CD4-positive, alpha-beta T cell (primary cell): ENCODE data around the gene ZNF79. TPM values are rescaled to one million over a fixed set of nuclear protein-coding genes. Genes with fewer than 3 reads are reported as not detected.

ENCODE experiments used
- ATAC-seq: fragments of 200-7000 bp; cut with Tn5 transposase; one replicate; pipeline ENCODE4 v1.10.0; 2022; ENCODE audit warnings: mild to moderate bottlenecking; ENCODE audit not compliant: poor library complexity
- CTCF ChIA-PET: fragments of 350-600 bp; sonication (Branson Sonifier 250); formaldehyde crosslinking; loops from one replicate; lab custom pipeline; 2021; ENCODE audit warnings: antibody characterized with exemption, inconsistent platforms; lab: Charles Lee
- POLR2A ChIA-PET: fragments of 350-600 bp; sonication (Branson Sonifier 250); formaldehyde crosslinking; loops from one replicate; lab custom pipeline; 2021; ENCODE audit warnings: antibody characterized with exemption, inconsistent platforms; lab: Charles Lee
- DNase-seq, 14 experiments: peaks; one replicate each; pipeline ENCODE4 v3.0.0-alpha.2; 2013 to 2020; ENCODE audit warnings: mixed read lengths in 2 of 14
- H3K27ac ChIP-seq, 2 donors: one replicate each; pipeline versions ENCODE4 v1.5.1 to v1.7.0; 2013; ENCODE audit warnings: low read length in 2 of 2, low read depth in 1 of 2, mild to moderate bottlenecking in 1 of 2
- H3K27me3 ChIP-seq, 2 experiments: 1 replicate in 1 of 2; 2 replicates in 1 of 2; pipeline versions ENCODE4 v1.6.1 to v1.7.0; 2013; ENCODE audit warnings: low read length in 2 of 2, control low read depth in 1 of 2, mild to moderate bottlenecking in 1 of 2, moderate library complexity in 1 of 2; ENCODE audit not compliant: insufficient read depth in 2 of 2, control insufficient read depth in 1 of 2
- H3K36me3 ChIP-seq: one replicate; pipeline ENCODE4 v1.6.1; 2013; ENCODE audit warnings: low read length, control low read depth; ENCODE audit not compliant: insufficient read depth
- H3K4me1 ChIP-seq: one replicate; pipeline ENCODE4 v1.6.1; 2013; ENCODE audit warnings: low read length, control low read depth; ENCODE audit not compliant: insufficient read depth
- H3K4me3 ChIP-seq: one replicate; pipeline ENCODE4 v1.5.1; 2013; ENCODE audit warnings: mild to moderate bottlenecking, low read length, moderate library complexity
- H3K9me3 ChIP-seq, 2 experiments: 1 replicate in 1 of 2; 2 replicates in 1 of 2; pipeline versions ENCODE4 v1.6.1 to v1.7.0; 2013; ENCODE audit warnings: low read length in 2 of 2, mild to moderate bottlenecking in 2 of 2, control low read depth in 1 of 2, moderate library complexity in 1 of 2; ENCODE audit not compliant: control insufficient read depth in 1 of 2, insufficient read depth in 1 of 2
- H3K27ac Mint-ChIP-seq: one replicate; pipeline ENCODE4 v1.8.0; 2020; ENCODE audit warnings: mixed read lengths
- H3K27me3 Mint-ChIP-seq: one replicate; pipeline ENCODE4 v1.8.0; 2021; ENCODE audit warnings: mixed read lengths
- H3K36me3 Mint-ChIP-seq: one replicate; pipeline ENCODE4 v1.8.0; 2021; ENCODE audit warnings: low read depth, mixed read lengths
- H3K4me1 Mint-ChIP-seq: one replicate; pipeline ENCODE4 v1.8.0; 2021; ENCODE audit warnings: low read depth, mixed read lengths
- H3K4me3 Mint-ChIP-seq: one replicate; pipeline ENCODE4 v1.8.0; 2020; ENCODE audit warnings: mild to moderate bottlenecking, mixed read lengths
- H3K9me3 Mint-ChIP-seq: one replicate; pipeline ENCODE4 v1.8.0; 2020; ENCODE audit warnings: mixed read lengths
- intact Hi-C, 2 experiments: fragments of 100-400 bp; cut with DNase I in 1 of 2; cut with micrococcal nuclease in 1 of 2; formaldehyde crosslinking; loops; one replicate each; pipeline versions ENCODE4 v1.15.1 to v1.9.0; 2023 to 2025; cut with DNase I, micrococcal nuclease
- total RNA-seq, 174 experiments: library from RNA in 2 of 174; stranded (reverse) in 2 of 174; gene quantifications; one replicate each; pipeline ENCODE4 v1.2.3 and lab custom pipeline; 2021 to 2026
- TF ChIP-seq, protein P1 (sequence below): fragments of 200-600 bp; IDR thresholded peaks from one replicate; pipeline ENCODE4 v1.8.0; 2022; ENCODE audit warnings: antibody characterized with exemption, mild to moderate bottlenecking

ZNF79 gene
- total RNA-seq, 2 experiments from 2014 or later = 4.3 to 4.9 TPM

DNA sequence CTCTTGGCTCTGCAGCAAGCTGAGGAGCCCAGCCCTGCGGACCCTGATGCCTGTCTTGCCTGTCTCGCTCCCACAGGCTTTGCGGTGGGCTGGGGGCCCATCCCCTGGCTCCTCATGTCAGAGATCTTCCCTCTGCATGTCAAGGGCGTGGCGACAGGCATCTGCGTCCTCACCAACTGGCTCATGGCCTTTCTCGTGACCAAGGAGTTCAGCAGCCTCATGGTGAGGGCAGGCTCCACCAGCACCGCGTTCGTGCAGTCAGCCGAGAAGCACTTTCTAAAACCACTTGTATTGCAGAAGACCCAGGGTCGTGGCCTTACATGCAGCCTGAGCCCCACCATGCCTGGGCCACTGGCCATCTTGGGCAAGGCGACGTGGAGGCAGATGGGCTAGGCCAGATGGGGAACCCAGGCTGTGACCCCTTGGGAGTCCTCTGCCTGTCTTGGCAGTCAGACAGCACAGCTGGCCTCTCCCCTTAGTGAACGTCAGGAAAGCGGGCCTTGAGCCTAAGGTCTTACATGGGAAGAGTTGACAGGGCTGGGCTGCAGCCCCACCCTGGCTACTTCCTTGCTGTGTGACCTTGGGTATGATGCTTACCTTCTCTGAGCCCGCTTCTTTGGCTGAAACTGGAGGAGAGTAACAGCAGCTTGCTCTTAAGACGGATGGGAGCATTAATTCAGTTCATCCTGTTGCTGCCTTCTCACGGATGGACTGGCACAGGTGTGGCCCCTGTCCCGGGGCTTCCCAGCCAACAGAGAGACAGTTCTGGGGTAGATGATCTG, 18.6 kb upstream of the ZNF79 start:
- POLR2A ChIA-PET = no interaction called here
- Mint-ChIP-seq H3K27ac (no peak overlapping the region), H3K4me3 (no peak overlapping the region), H3K9me3 (no peaks in the 10 kb centered on the region), H3K27me3 (peaks cover 60% of the 10 kb centered on the region), H3K4me1 (no peaks in the 10 kb centered on the region), H3K36me3 (no peaks in the 10 kb centered on the region)
- ATAC-seq (no peak), DNase-seq (peak in 1 of 14 experiments; percentile 15)
- Histone ChIP-seq H3K4me1 (no peaks in the 10 kb centered on the region), H3K27me3 (peaks cover 46 to 47% of the 10 kb centered on the region in 2 experiments), H3K36me3 (no peaks in the 10 kb centered on the region), H3K27ac (no peak overlapping the region), H3K9me3 (peaks cover 0 to 11% of the 10 kb centered on the region in 2 experiments), H3K4me3 (no peak overlapping the region)
- intact Hi-C loops = no loop called here
- TF ChIP-seq, protein P1, sequence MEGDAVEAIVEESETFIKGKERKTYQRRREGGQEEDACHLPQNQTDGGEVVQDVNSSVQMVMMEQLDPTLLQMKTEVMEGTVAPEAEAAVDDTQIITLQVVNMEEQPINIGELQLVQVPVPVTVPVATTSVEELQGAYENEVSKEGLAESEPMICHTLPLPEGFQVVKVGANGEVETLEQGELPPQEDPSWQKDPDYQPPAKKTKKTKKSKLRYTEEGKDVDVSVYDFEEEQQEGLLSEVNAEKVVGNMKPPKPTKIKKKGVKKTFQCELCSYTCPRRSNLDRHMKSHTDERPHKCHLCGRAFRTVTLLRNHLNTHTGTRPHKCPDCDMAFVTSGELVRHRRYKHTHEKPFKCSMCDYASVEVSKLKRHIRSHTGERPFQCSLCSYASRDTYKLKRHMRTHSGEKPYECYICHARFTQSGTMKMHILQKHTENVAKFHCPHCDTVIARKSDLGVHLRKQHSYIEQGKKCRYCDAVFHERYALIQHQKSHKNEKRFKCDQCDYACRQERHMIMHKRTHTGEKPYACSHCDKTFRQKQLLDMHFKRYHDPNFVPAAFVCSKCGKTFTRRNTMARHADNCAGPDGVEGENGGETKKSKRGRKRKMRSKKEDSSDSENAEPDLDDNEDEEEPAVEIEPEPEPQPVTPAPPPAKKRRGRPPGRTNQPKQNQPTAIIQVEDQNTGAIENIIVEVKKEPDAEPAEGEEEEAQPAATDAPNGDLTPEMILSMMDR = no peak
- CTCF ChIA-PET = no interaction called here

DNA sequence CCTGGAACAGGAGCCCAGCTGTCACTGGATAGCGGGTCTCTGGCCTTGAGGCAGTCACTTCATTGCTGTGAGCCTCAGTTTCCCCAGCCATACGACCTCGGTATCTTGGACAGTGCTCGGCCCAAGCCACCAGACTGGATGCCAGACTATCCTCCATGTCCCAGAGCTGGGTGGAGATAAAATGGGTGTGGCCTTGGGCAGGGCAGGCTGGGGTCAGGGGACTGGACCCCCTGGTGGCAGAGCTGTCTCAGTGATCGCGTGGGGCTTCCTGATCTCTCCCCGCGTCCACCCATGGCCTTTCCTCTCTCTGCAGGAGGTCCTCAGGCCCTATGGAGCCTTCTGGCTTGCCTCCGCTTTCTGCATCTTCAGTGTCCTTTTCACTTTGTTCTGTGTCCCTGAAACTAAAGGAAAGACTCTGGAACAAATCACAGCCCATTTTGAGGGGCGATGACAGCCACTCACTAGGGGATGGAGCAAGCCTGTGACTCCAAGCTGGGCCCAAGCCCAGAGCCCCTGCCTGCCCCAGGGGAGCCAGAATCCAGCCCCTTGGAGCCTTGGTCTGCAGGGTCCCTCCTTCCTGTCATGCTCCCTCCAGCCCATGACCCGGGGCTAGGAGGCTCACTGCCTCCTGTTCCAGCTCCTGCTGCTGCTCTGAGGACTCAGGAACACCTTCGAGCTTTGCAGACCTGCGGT, 17.2 kb upstream of the ZNF79 start:
- no peaks in the 10 kb centered on the region for H3K4me1 Mint-ChIP-seq
- POLR2A ChIA-PET = no interaction called here
- Histone ChIP-seq H3K9me3 (peaks cover 0 to 11% of the 10 kb centered on the region in 2 experiments), H3K4me1 (no peaks in the 10 kb centered on the region), H3K27me3 (peaks cover 37 to 43% of the 10 kb centered on the region in 2 experiments), H3K4me3 (no peak overlapping the region), H3K27ac (no peak overlapping the region), H3K36me3 (no peaks in the 10 kb centered on the region)
- TF ChIP-seq, protein P1 = no peak
- DNase-seq (peak in 1 of 14 experiments; percentile 9), ATAC-seq (no peak)
- no peaks in the 10 kb centered on the region for H3K36me3 Mint-ChIP-seq
- H3K27me3 Mint-ChIP-seq = peaks cover 61% of the 10 kb centered on the region
- H3K4me3 Mint-ChIP-seq = no peak overlapping the region
- no peaks in the 10 kb centered on the region for H3K9me3 Mint-ChIP-seq
- no peak overlapping the region for H3K27ac Mint-ChIP-seq
- CTCF ChIA-PET = interaction anchor here (1.3 kb wide), 1 partner anchor 17 kb away, joined by 4 read pairs; the partner anchor contains the start of gene ZNF79
- intact Hi-C loops = no loop called here

DNA sequence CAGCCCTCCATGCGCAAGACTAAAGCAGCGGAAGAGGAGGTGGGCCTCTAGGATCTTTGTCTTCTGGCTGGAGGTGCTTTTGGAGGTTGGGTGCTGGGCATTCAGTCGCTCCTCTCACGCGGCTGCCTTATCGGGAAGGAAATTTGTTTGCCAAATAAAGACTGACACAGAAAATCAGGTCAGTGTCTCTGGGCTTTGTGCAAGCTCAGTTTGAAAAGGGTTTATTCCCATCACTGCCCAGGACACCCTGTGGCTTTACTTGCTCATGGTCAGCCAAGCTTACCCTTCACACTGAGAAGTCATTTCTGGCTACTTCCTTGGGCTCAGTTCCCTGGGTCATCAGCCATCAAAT, 16.7 kb upstream of the ZNF79 start:
- H3K27ac ChIP-seq = no peak overlapping the region
- H3K4me1 ChIP-seq = no peaks in the 10 kb centered on the region
- CTCF ChIA-PET = interaction anchor here (1.3 kb wide), 1 partner anchor 17 kb away, joined by 4 read pairs; the partner anchor contains the start of gene ZNF79
- Mint-ChIP-seq H3K4me3 (no peak overlapping the region), H3K27me3 (peaks cover 62% of the 10 kb centered on the region), H3K36me3 (no peaks in the 10 kb centered on the region), H3K27ac (no peak overlapping the region), H3K4me1 (no peaks in the 10 kb centered on the region), H3K9me3 (no peaks in the 10 kb centered on the region)
- DNase-seq (no peak), ATAC-seq (no peak)
- H3K4me3 ChIP-seq = no peak overlapping the region
- no peaks in the 10 kb centered on the region for H3K36me3 ChIP-seq
- intact Hi-C loops = no loop called here
- TF ChIP-seq, protein P1 = no peak
- peaks cover 0 to 8% of the 10 kb centered on the region in 2 experiments for H3K9me3 ChIP-seq
- POLR2A ChIA-PET = interaction anchor here (0.6 kb wide), 1 partner anchor 11 kb away, joined by 3 read pairs; no protein-coding TSS in a partner anchor
- peaks cover 33 to 45% of the 10 kb centered on the region in 2 experiments for H3K27me3 ChIP-seq
